Uterus (tissue), 2 donors: ENCODE data around the gene ZNF653.
"Not testable (repeated sequence)": the region's sequence is repeated elsewhere in the genome, so short reads cannot be mapped to it uniquely, and the experiment has no call there.

Source experiments
- POLR2A ChIP-seq, 2 donors: fragments of 450-650 bp; IDR thresholded peaks; one replicate each; pipeline ENCODE4 v1.6.1; 2016; ENCODE audit warnings: antibody characterized with exemption in 2 of 2, mild to moderate bottlenecking in 1 of 2, moderate library complexity in 1 of 2
- TF ChIP-seq, protein P1 (sequence below), 4 experiments: fragments of 200-600 bp in 2 of 4; fragments of 450-650 bp in 2 of 4; sonication (generic) in 2 of 4; IDR thresholded peaks; one replicate each; pipeline ENCODE4 v1.5.1; 2016 to 2019; ENCODE audit warnings: antibody characterized with exemption in 4 of 4, mild to moderate bottlenecking in 2 of 4, moderate library complexity in 1 of 4

DNA sequence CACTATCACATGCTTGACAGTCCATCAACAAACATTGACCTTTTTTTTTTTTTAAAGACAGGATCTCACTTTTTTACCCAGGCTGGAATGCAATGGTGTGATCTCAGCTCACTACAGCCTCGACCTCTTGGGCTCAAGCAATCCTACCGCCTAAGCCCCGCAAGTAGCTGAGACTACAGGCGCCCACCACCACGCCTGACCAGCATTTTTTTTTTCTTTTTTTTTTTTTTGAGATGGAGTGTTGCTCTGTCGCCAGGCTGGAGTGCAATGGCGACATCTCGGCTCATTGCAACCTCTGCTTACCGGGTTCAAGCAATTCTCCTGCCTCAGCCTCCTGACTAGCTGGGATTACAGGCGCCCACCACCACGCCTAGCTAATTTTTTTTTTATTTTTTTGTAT lies 46.7 kb downstream of the ZNF653 start:
- TF ChIP-seq, protein P1, sequence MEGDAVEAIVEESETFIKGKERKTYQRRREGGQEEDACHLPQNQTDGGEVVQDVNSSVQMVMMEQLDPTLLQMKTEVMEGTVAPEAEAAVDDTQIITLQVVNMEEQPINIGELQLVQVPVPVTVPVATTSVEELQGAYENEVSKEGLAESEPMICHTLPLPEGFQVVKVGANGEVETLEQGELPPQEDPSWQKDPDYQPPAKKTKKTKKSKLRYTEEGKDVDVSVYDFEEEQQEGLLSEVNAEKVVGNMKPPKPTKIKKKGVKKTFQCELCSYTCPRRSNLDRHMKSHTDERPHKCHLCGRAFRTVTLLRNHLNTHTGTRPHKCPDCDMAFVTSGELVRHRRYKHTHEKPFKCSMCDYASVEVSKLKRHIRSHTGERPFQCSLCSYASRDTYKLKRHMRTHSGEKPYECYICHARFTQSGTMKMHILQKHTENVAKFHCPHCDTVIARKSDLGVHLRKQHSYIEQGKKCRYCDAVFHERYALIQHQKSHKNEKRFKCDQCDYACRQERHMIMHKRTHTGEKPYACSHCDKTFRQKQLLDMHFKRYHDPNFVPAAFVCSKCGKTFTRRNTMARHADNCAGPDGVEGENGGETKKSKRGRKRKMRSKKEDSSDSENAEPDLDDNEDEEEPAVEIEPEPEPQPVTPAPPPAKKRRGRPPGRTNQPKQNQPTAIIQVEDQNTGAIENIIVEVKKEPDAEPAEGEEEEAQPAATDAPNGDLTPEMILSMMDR (IDR thresholded peaks at IDR 0.05) = not testable (repeated sequence)
- not testable (repeated sequence) for TF ChIP-seq POLR2A (IDR thresholded peaks at IDR 0.05)
